Endometrial microvascular endothelial cells (primary cell): ENCODE measurements around the gene PCLO. TPM values are rescaled to one million over a fixed set of nuclear protein-coding genes. Genes with fewer than 3 reads are reported as not detected.

Experiments used
- in situ Hi-C: cut with HindIII; loops from 2 replicates; pipeline ENCODE4 v1.10.0; 2017; ENCODE audit warnings: low sequenced_read_pairs, low pct_unique_long_range_greater_than_20kb; ENCODE audit errors: inconsistent ontology term
- total RNA-seq: library from RNA; depleted of rRNA; stranded (reverse); fragments of >200 nt; gene quantifications from one replicate; pipeline ENCODE4 v1.2.3, GENCODE V29; 2015; ENCODE audit errors: inconsistent ontology term

Gene PCLO
- total RNA-seq, 1 donor from 2014 or later, result not detected

DNA sequence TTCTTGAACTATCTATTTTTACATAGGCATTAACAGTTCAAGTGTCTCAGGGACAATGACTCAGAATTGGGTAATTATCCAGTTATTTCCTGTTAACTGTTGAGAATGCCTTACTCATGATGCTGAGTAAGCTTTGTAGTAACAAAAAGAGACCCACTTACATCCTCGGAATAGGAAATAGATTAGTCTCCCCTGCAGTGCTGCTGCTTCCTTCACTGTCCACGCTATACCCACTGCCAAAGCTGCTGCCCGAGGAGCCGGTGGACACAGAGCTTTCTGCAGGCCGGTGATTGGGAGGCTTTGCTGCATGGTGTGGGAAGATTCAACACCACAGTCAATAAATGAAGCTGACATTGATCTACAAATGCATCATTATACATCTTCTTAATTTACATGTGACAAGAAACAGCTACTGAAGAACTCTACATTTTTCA, 357.1 kb downstream of the PCLO start:
- in situ Hi-C loops, result no loop called here

DNA sequence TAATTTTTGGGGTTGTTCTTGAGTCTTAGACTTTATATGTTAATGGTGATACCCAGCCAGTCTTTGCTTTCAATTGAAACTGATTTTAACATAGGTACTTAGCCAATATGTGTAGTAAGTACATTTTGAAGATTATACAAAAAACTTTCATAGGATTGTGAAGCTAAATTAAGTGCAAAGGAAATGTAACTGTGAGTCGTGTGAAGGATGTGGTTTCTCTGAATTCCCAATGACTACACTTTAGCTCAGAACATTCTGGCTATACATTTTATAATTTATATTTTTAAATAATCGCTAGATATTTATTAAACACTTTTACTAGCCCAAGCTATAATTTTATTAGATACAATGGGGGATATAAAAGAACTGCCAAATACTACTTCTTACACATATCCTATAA, 359.3 kb downstream of the PCLO start:
- in situ Hi-C loops, result no loop called here

DNA sequence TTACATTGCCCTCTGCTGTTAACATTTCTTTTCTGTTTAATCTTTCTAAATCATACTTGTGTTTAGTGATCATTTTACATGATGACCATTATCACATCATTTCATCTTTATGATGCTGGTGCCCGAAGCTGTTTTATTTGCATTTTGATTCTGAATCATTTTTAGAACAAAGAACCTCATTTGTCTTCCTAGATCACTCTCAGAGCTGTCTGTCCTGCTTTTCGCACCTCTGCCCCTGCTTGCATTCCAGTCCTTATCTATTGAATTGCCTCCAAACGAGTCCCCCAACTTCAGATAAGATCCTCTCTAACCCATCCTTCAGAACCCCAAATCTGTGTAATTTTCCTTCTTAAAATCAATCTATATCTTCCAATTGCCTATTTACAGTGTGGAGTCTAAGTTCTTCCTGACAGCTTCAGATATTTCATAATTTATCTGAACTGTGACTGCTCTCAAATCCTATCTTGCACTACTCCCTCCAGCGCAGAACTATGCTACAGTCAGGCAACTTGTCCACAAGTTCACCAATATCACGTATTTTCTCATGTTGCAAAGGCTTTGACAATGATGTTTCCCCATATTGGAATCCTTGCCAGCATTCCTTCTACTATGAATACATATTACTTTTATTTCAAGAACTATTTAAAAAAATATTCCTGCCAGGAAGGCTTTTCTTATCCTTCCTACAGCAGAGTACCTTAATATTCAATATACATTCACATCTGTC, 372.6 kb downstream of the PCLO start:
- in situ Hi-C loops, result no loop called here

DNA sequence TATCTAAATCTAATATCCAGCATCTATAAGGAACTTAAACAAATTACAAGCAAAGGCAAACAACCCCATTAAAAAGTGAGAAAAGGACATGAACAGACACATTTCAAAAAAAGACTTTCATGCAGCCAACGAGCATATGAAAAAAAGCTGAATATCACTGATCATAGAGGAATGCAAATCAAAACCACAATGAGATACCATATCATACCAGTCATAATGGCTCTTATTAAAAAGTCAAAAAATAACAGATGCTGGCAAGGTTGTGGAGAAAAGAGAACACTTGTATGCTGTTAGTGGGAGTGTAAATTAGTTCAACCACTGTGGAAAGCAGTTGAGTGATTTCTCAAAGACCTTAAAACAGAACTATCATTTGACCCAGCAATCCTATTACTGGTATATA, 384.7 kb downstream of the PCLO start:
- in situ Hi-C loops, result no loop called here

DNA sequence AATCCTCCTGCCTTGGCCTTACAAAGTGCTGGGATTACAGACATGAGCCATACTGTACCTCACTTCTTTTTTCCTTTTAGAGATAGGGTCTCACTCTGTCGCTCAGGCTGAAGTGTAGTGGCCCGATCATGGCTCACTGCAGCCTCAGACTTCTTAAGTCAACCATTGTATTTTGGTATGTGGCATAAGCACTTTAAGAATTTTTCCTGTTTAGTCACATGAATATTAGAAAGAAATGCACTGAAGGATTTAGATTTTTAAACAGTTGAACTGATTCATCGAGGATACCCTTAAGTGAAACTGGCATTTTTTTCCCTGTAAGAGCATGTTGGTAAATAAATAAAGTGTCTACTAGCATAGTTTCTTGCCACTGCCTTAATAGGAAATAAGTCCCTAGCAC, 399.8 kb downstream of the PCLO start:
- in situ Hi-C loops, result no loop called here

DNA sequence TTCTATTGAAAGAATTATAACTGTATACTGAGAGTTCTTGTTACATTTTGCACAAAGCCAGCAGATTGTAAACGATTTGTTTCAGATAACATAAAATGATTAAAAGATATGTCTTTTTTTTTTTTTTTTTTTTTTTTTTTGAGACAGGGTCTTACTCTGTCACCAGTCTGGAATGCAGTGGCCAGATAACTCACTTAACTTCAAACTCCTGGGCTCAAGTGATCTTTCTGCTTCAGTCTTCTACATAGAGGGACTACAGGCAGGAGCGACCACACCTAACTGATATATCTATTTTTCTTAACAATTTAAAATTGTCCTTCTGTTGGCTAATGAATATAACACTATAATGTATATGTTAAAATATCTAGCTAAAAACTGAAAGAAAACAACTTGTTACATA, 401.9 kb downstream of the PCLO start:
- in situ Hi-C loops, result no loop called here

DNA sequence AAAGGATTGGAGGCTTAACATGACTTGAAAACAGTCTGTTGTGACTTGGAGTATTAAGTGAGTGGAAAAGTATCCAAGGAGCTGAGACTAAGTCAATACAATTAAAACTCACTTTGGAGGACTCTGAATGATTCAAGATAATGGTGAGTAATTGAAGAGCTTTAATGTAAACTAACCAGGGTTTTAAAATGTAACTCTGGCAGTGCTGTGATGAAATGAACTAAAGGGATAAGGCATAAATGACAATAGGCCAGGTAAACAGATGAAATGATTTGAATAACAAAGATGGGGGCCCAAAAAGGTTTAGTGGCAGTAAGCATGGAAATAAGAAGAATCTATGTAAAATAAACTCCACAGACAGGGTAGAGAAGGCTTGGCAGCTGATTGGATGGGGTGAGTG, 402.6 kb downstream of the PCLO start:
- in situ Hi-C loops, result no loop called here

DNA sequence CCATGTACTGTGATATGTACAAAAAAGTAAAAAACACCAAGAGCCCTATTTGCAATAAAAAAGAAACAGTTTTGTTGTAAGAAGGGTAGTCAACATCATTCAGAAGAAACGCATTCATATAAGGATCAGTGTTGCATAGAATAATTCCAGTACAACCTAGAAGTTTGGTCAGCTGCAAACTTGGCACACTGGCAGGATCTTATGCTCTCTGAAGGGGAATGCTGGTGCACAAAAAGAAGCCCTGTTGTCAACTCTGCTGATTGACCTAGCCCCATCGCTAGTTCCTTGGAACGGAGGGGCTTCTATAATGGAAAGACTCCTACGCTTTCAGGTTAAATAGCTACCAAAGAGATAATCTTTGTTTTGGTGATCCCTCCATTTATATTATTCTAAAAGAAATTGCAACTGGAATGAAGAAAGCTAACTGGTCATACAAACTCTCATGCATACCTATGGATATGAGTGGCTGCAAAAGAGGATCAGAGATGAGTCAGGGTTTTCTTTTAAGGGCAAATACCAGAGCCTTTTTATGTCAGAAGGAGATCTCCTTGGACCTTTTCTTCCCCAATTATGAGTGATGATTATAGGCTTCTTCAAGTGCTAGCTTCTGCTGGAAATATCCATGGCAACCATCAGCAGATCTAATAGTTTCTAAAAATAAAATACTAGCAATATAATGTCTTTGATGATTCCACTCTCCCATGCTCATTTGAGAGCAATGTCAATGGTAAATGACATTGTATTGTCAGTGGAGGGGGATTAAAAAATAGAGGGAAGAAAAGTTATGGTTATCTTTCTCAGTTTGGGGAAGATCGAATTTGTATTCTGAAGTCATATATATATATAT, 406.8 kb downstream of the PCLO start:
- in situ Hi-C loops, result no loop called here

DNA sequence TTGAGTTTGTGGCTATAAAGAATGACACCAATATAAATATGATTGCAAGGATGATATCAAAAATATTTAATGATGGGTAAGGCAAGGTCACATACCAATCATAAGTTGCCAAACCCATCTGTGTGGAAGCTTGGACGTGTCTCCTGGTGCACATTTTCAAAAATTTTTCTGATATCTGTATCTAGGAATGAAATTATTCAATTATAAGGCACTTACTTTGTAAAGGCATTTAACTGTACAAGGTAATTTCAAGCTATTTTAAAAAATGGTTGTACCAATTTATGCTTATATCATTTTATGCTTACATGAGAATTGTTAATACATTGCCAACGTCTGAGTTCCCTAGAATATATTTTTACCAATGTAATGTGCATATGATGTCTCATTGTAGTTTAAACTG, 412.7 kb downstream of the PCLO start:
- in situ Hi-C loops, result no loop called here

DNA sequence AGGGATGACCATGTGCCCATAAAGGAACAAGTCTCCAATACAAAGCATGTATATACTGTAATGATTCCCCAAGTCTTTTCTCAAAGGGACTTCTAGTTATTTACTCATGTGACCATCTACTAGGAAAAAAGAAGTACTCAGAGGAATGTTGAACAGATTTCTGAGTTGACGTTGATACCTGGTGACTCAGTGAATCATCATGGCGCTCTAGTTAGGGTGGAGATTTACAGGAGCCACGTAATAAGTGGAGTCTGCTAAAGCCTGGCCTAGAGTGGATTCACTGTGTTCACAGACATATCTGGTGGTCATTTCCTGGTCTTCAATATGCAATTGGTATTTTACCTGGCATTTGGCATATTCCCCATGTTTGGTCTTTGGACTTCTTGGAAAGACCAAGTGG, 416.9 kb downstream of the PCLO start:
- in situ Hi-C loops, result no loop called here

DNA sequence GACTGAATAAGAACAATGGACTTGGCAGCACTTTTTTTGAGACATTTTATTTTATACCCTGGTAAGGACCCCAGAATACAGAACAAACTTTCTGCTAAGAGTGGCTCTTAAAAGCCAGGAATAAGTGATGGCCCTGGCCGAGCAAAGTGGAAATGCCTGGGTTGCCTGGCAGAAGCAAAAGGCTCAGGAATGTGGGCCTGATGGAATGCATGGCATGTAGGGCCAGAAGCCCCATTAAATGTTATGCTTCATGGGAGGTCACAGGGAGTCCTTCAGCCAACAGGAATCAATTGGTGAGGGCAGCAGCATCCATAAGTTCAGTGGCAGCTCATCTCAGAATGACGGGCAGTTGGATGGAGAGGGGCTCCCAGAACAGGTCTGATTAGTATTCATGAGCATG, 417.6 kb downstream of the PCLO start:
- in situ Hi-C loops, result no loop called here

DNA sequence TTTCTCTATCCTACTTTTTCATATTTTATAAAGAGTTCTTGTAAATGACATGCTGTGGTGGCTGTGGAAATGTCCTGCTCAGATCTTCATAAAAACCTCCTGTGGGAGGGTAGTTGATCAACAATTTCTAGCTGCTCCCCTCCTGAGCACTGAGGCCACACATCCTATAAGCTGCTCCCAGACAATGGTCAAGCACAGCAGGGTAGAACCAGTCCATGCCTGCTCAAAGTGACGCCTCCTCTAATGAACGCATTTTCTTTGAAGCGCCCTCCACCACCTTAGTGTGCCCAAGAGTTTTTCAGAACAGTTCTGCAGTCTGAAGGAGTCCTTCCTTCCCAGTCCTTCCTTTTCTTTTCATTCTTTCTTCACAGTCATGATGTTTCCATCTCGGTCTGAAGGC, 420.5 kb downstream of the PCLO start:
- in situ Hi-C loops, result no loop called here

DNA sequence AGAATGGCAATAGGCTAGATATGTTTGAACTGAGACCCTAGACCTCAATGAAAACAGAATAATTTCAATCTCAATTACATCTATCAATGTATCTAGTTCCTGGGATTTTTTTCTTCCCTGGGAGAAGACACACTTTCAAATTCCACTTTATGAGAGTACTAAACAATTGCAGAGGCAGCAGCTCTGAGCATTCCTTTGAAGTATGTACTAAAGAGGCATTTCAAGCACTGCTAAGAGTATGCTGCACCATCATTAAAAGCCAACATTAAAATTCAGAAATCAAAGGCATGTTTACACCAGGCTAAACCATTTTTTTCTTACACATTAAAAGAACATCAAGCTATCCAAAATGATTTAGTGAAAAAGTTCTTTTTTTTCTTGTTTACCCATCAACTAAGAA, 421.2 kb downstream of the PCLO start:
- in situ Hi-C loops, result no loop called here

DNA sequence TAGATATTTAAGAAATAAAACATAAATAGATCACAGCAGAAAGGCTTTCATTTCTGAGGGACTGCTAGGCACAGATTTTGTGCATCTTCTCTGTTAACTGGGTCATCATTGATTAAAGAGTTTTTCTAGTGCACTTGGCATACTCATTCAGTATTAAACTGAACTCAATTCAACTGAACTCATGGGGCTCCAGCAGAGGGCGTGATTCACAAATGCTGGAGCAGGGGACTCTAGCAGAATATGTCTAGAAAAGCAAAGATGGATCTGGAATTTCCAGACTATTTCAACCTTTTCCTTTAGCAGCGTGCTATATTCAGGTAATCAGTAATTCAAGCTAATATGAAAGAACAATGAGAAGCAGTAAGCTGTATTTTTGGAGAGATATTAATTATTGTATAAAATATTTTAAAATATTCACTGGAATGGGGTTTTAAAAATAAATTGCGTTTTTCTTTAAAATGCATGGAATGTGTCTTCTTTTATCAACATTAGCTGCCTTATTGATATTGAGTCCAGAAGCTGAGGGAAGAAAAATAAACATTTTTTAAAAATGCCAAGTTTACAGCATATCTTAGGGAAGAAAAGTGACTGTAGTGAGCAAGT, 422.3 kb downstream of the PCLO start:
- in situ Hi-C loops, result no loop called here

DNA sequence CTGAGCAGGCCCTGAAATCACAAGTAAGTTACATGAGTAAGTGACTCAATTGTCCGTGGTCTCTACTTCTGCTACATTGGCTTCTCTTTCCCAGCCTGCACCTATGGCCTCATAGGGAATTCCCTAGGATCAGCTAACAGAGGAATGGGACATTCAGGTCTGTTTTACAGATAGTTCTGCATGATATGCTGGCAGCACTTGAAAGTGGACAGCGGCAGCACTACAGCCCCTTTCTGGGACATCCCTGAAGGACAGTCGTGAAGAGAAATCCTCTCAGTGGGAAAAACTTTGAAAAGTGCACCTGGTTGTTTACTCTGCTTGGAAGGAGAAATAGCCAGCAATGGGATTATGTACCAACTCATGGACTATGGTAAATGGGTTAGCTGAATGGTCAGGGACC, 426.1 kb downstream of the PCLO start:
- in situ Hi-C loops, result no loop called here

DNA sequence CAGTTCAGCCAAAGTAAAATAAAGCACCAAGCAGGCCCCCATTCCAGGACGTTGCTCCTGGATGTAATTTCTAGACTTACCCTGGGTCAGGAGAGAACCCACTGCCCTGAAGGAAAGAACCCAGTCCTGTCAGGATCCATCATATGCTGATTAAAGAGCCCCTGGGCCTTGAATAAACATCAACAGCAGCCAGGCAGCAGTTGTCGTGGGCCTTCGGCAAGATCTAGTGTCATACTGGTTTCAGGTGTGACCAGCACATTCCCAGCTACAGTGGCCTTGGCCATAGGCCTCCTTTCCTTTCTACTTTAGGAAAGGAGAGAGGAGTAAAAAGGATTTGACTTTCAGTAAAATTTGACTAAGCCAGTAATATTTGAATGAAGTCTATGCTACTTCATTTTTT, 430.0 kb downstream of the PCLO start:
- in situ Hi-C loops, result no loop called here

DNA sequence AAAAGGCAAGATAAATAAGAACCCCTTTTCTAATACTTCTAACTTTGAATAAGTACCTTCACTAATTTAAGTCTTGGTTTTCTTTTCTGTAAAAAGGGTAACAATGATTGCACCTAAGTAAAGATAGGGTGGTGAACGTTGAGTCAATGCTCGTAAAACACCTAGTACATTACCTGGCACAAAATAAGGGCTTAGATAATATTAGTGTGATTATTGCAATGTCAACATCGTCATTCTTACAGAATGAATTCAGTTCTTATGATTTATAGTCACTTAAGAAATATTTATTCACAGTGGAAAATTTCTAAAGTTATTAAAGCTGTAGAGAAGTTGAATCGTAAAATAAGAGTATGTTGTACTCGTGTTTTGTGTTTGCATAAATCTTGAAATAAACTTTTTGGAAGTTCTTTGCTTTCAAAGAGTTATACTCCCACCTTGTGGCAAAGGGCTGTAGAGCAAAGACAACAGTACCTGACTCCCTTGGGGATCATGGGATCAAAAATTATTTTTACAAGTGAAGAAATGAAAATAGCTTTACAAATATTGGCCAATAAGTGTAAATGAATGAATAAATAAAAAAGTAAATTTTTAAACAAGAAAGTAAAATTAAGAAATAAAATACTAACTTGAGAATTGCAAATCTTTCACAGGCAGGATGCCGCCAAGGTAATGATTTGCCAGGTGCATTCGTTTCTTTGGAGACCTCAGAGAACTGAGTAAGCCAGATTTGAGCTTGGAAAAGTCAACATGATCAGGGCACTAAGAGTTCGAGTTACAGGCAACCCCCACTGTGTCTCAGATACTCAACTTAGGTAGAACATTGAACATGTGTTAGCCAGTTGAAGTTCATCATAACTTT, 433.3 kb downstream of the PCLO start:
- in situ Hi-C loops, result no loop called here

DNA sequence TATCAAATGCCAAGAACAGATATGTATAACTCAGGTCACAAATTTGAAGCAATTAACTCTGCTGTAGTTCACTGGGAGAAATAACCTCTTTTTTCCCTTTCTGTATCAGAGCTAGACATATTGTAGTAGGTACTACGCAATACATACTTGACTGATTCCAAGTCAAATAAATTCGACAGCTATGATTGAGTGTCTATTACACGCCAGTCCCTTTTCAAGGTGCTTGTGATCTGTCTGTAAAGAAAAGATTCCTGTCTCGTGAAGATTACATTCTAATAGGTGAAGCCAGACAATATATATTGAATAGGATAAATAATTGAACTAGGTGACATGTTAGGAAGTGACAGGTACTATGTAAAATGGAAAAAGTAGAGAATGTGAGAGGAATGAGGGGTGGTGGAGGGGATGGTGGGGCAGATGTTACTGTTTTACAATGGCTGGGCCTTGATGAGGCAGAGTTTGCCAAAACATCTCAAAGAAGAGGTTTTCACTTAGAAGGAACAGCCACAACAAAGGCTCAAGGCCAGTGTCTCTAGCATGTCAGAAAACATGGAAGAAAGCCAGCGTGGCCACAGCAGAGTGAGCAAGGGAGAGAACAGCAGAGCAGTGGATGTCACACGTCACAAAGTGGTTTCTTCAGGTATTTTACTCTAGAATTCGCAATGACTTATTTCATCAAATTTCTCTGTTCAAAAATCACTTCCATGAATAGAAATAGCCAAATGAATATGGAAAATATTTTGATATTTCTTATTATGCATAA, 436.5 kb downstream of the PCLO start:
- in situ Hi-C loops, result no loop called here
